H1 (cell line): ENCODE results near the gene ZFAND3. TPM values are rescaled to one million over a fixed set of nuclear protein-coding genes. Genes with fewer than 3 reads are reported as not detected.

ENCODE experiments used
- CTCF ChIA-PET: fragments of 300-600 bp; sonication (Branson Sonifier 250); formaldehyde crosslinking; loops from one replicate; lab custom pipeline; 2021; ENCODE audit not compliant: partially characterized antibody; lab: Charles Lee
- POLR2A ChIA-PET: fragments of 300-600 bp; sonication (Branson Sonifier 250); formaldehyde crosslinking; loops from one replicate; lab custom pipeline; 2021; ENCODE audit warnings: inconsistent platforms; ENCODE audit not compliant: partially characterized antibody; lab: Charles Lee
- DNase-seq, 2 experiments: peaks; one replicate each; pipeline versions ENCODE4 v3.0.0 to v3.0.0-alpha.2; 2010 to 2022; ENCODE audit warnings: low spot score in 2 of 2, low read depth in 1 of 2, mixed read lengths in 1 of 2
- FAIRE-seq: peaks from 2 replicates; lab custom pipeline; 2011; peaks lifted over from hg19 to GRCh38; lab: Jason Lieb, UNC
- H2AFZ ChIP-seq: 2 replicates; pipeline ENCODE4 v1.8.1; 2012; ENCODE audit warnings: low read length, inconsistent platforms
- H2AK5ac ChIP-seq: 2 replicates; pipeline ENCODE4 v1.6.1; 2013; ENCODE audit warnings: low read depth, low read length
- H2BK120ac ChIP-seq: replicated peaks from 2 replicates; pipeline ENCODE3; 2013; ENCODE audit warnings: low read depth, low read length, inconsistent platforms
- H2BK12ac ChIP-seq: 2 replicates; pipeline ENCODE4 v1.6.1; 2013; ENCODE audit warnings: low read depth, low read length
- H2BK15ac ChIP-seq: 2 replicates; pipeline ENCODE4 v1.6.1; 2013; ENCODE audit warnings: low read length
- H2BK20ac ChIP-seq: 2 replicates; pipeline ENCODE4 v1.6.1; 2013; ENCODE audit warnings: low read length
- H2BK5ac ChIP-seq: 2 replicates; pipeline ENCODE4 v1.6.1; 2013; ENCODE audit warnings: low read depth, low read length
- H3K14ac ChIP-seq: 2 replicates; pipeline ENCODE4 v1.6.1; 2013; ENCODE audit warnings: inconsistent platforms; ENCODE audit not compliant: insufficient read length
- H3K18ac ChIP-seq: 2 replicates; pipeline ENCODE4 v1.6.1; 2013; ENCODE audit warnings: low read length; ENCODE audit errors: extremely low read depth
- H3K23ac ChIP-seq: 2 replicates; pipeline ENCODE4 v1.6.1; 2013; ENCODE audit warnings: inconsistent platforms; ENCODE audit not compliant: insufficient read length
- H3K23me2 ChIP-seq: 2 replicates; pipeline ENCODE4 v1.6.1; 2013; ENCODE audit warnings: low read depth, low read length
- H3K27ac ChIP-seq: 2 replicates; pipeline ENCODE4 v1.6.1; 2011; ENCODE audit warnings: low read depth, low read length, inconsistent platforms
- H3K27me3 ChIP-seq, 4 experiments: replicated peaks in 1 of 4; 1 replicate in 1 of 4; 2 replicates in 3 of 4; pipeline versions ENCODE4 v1.6.1 to v1.8.1; 2011 to 2013; ENCODE audit warnings: low read length in 3 of 4, mild to moderate bottlenecking in 3 of 4, inconsistent platforms in 2 of 4, mixed read lengths in 2 of 4, moderate library complexity in 1 of 4; ENCODE audit not compliant: control insufficient read depth in 3 of 4, insufficient read depth in 3 of 4; ENCODE audit errors: extremely low read depth in 1 of 4
- H3K36me3 ChIP-seq, 4 experiments: 2 replicates each; pipeline versions ENCODE4 v1.6.1 to v1.8.1; 2011 to 2013; ENCODE audit warnings: mild to moderate bottlenecking in 4 of 4, low read length in 3 of 4, moderate library complexity in 2 of 4, control low read depth in 1 of 4, inconsistent platforms in 1 of 4; ENCODE audit not compliant: insufficient read depth in 4 of 4, control insufficient read depth in 2 of 4
- H3K4ac ChIP-seq: replicated peaks from 2 replicates; pipeline ENCODE3; 2013; ENCODE audit warnings: low read length, low read depth, mixed read lengths, inconsistent platforms; ENCODE audit not compliant: insufficient read length
- H3K4me1 ChIP-seq, 4 experiments: replicated peaks in 1 of 4; 1 replicate in 1 of 4; 2 replicates in 3 of 4; pipeline versions ENCODE4 v1.6.1 to v1.8.1; 2011 to 2013; ENCODE audit warnings: low read length in 3 of 4, inconsistent platforms in 2 of 4, mixed read lengths in 1 of 4; ENCODE audit not compliant: insufficient read depth in 4 of 4, control insufficient read depth in 3 of 4
- H3K4me2 ChIP-seq, 2 experiments: 2 replicates each; pipeline versions ENCODE4 v1.6.1 to v1.8.1; 2011 to 2013; ENCODE audit warnings: low read depth in 2 of 2, low read length in 2 of 2, control low read depth in 1 of 2, inconsistent platforms in 1 of 2, mild to moderate bottlenecking in 1 of 2; ENCODE audit not compliant: insufficient read depth in 1 of 2
- H3K4me3 ChIP-seq, 4 experiments: fragments of 200-600, 300-600 bp in 1 of 4; sonication (generic), shearing (Covaris generic), sonication (Bioruptor Twin) in 1 of 4; 2 replicates each; pipeline versions ENCODE4 v1.5.1 to v1.8.1; 2011 to 2016; ENCODE audit warnings: low read length in 4 of 4, low read depth in 3 of 4, control low read depth in 2 of 4, inconsistent platforms in 2 of 4, mild to moderate bottlenecking in 2 of 4, mixed read lengths in 1 of 4, moderate library complexity in 1 of 4; ENCODE audit not compliant: insufficient read depth in 2 of 4; ENCODE audit errors: extremely low read depth in 1 of 4
- H3K56ac ChIP-seq: replicated peaks from 2 replicates; pipeline ENCODE3; 2013; ENCODE audit warnings: low read depth, mild to moderate bottlenecking, mixed read lengths, low read length, inconsistent platforms; ENCODE audit not compliant: insufficient read length
- H3K79me1 ChIP-seq: 2 replicates; pipeline ENCODE4 v1.6.1; 2013; ENCODE audit warnings: low read depth, low read length, control low read depth
- H3K79me2 ChIP-seq, 2 experiments: 2 replicates each; pipeline versions ENCODE4 v1.6.1 to v1.8.1; 2012 to 2013; ENCODE audit warnings: low read length in 2 of 2, mild to moderate bottlenecking in 2 of 2, inconsistent platforms in 1 of 2; ENCODE audit not compliant: insufficient read depth in 2 of 2, control insufficient read depth in 1 of 2
- H3K9ac ChIP-seq, 4 experiments: replicated peaks in 1 of 4; 1 replicate in 1 of 4; 2 replicates in 3 of 4; pipeline versions ENCODE4 v1.6.1 to v1.8.1; 2011 to 2013; ENCODE audit warnings: low read depth in 3 of 4, low read length in 3 of 4, control low read depth in 2 of 4, mild to moderate bottlenecking in 2 of 4, moderate library complexity in 2 of 4, inconsistent platforms in 1 of 4; ENCODE audit errors: extremely low read depth in 1 of 4
- H3K9me3 ChIP-seq, 2 experiments: 2 replicates each; pipeline versions ENCODE4 v1.6.1 to v1.8.1; 2012 to 2013; ENCODE audit warnings: mild to moderate bottlenecking in 2 of 2, moderate library complexity in 2 of 2, control low read depth in 1 of 2, inconsistent platforms in 1 of 2, low read depth in 1 of 2, low read length in 1 of 2, mixed read lengths in 1 of 2; ENCODE audit not compliant: insufficient read depth in 2 of 2
- H4K20me1 ChIP-seq, 2 experiments: replicated peaks in 1 of 2; 2 replicates each; pipeline versions ENCODE3 to v1.8.1; 2011 to 2013; ENCODE audit warnings: inconsistent platforms in 2 of 2, low read length in 2 of 2, mild to moderate bottlenecking in 1 of 2; ENCODE audit not compliant: insufficient read depth in 2 of 2, control insufficient read depth in 1 of 2
- H4K5ac ChIP-seq: 2 replicates; pipeline ENCODE4 v1.6.1; 2013; ENCODE audit warnings: low read length, low read depth, mixed read lengths, inconsistent platforms; ENCODE audit not compliant: insufficient read length
- H4K8ac ChIP-seq: 2 replicates; pipeline ENCODE4 v1.8.0; 2013; ENCODE audit warnings: mild to moderate bottlenecking, moderate library complexity, low read length, inconsistent platforms; ENCODE audit not compliant: insufficient read depth; ENCODE audit errors: extremely low read depth
- H4K91ac ChIP-seq: replicated peaks from 2 replicates; pipeline ENCODE3; 2013; ENCODE audit warnings: low read length, mixed read lengths, inconsistent platforms; ENCODE audit not compliant: insufficient read length
- CBX5 ChIP-seq: fragments of 300-800, 300-1000 bp; sonication (generic); IDR thresholded peaks from 2 replicates; pipeline ENCODE4 v1.7.1; 2016; ENCODE audit warnings: antibody characterized with exemption, low read length, low read depth
- POU5F1 ChIP-seq: IDR thresholded peaks from 2 replicates; pipeline ENCODE4 v1.6.1; 2011; ENCODE audit warnings: low read depth, mild to moderate bottlenecking, low read length, moderate library complexity
- WGBS, 2 experiments: shearing (Covaris generic) in 1 of 2; methylation state at CpG; one replicate each; pipeline versions ENCODE4 v1.1.6 to v1.1.7; 2013 to 2015; ENCODE audit warnings: low lambda C conversion rate in 2 of 2, mixed read lengths in 2 of 2, inconsistent platforms in 1 of 2, low coverage in 1 of 2, missing lambda C conversion rate in 1 of 2; ENCODE audit not compliant: insufficient replicate concordance in 2 of 2, insufficient coverage in 1 of 2, insufficient read length in 1 of 2; ENCODE audit errors: extremely low coverage in 1 of 2, missing lambda C conversion rate in 1 of 2; 5-methylcytosine and 5-hydroxymethylcytosine counted together
- polyA plus RNA-seq, 7 experiments: library from polyadenylated mRNA; depleted of rRNA in 3 of 7; stranded (reverse) in 5 of 7; unstranded in 2 of 7; fragments of >200 nt in 5 of 7; fragments of 200-250 nt in 2 of 7; gene quantifications; 1 replicate in 5 of 7; 2 replicates in 1 of 7; 4 replicates in 1 of 7; pipeline versions ENCODE4 v1.2.1 to v1.2.3, GENCODE V29; 2011 to 2013; ENCODE audit warnings: missing spikeins in 2 of 7, mixed read lengths in 2 of 7
- total RNA-seq: library from RNA; stranded (reverse); fragmentation: NEBNext Ultra II Directional; extraction: Animal tissue kit (Norgen Biotek cat#: 25700); gene quantifications from 2 replicates; pipeline ENCODE4 v1.2.1, GENCODE V29; 2021

The ZFAND3 gene
- total and polyA plus RNA-seq, 2 of the 8 experiments (the other 6 are each of a cell fraction or from before 2014, with no cell fraction given), result 13.0 to 51.3 TPM

GRCh38 chr6:38148606-38149005 is 329.1 kb downstream of the ZFAND3 start:
- no peak overlapping the region for H2BK15ac ChIP-seq
- H3K9me3 ChIP-seq, result no peaks in the 10 kb centered on the region
- H3K23ac ChIP-seq, result no peak overlapping the region
- no peak overlapping the region for H3K4me2 ChIP-seq
- H3K9ac ChIP-seq, result no peak overlapping the region
- no peak overlapping the region for H4K91ac ChIP-seq
- no peaks in the 10 kb centered on the region for H3K79me2 ChIP-seq
- WGBS, 2 experiments, result 100% methylated on average over 2 of the region's 2 CpGs; no CpG with 5 or more reads in 1 of the 2 experiments
- POLR2A ChIA-PET, result interaction anchor here (0.9 kb wide), 1 partner anchor 10 kb away, joined by 3 read pairs; no protein-coding TSS in a partner anchor
- H3K18ac ChIP-seq, result no peak overlapping the region
- H3K27me3 ChIP-seq, result no peaks in the 10 kb centered on the region
- no peak overlapping the region for H3K4me3 ChIP-seq
- FAIRE-seq, result no peak
- CTCF ChIA-PET, result interaction anchor here (1.2 to 1.6 kb wide), 2 partner anchors 11 to 21 kb away, joined by 5 to 8 read pairs; no protein-coding TSS in a partner anchor
- H3K27ac ChIP-seq, result no peak overlapping the region
- H2AFZ ChIP-seq, result no peak overlapping the region
- H2BK20ac ChIP-seq, result no peak overlapping the region
- no peak overlapping the region for H3K14ac ChIP-seq
- 0 out of 2 replicates have a peak, but pooled peaks cover 2% of the 10 kb centered on the region for H3K79me1 ChIP-seq
- peaks cover 2 to 4% of the 10 kb centered on the region in 2 experiments for H4K20me1 ChIP-seq
- no peaks in the 10 kb centered on the region for H3K23me2 ChIP-seq
- H3K4ac ChIP-seq, result no peak overlapping the region
- no peak overlapping the region for H2BK12ac ChIP-seq
- DNase-seq, result peak in 1 of 2 experiments; percentile 7
- no peak overlapping the region for H2AK5ac ChIP-seq
- no peak overlapping the region for H4K5ac ChIP-seq
- no peaks in the 10 kb centered on the region for H3K36me3 ChIP-seq
- H3K4me1 ChIP-seq, result peaks cover 2 to 19% (median 8%) of the 10 kb centered on the region in 4 experiments
- no peak overlapping the region for H2BK5ac ChIP-seq
- no peak overlapping the region for H4K8ac ChIP-seq
- H2BK120ac ChIP-seq, result no peak overlapping the region
- H3K56ac ChIP-seq, result no peak overlapping the region
- TF ChIP-seq CBX5 (no peak), POU5F1 (no peak)
